ENCODE data around the gene SLC27A1.

SLC27A1 gene

DNA sequence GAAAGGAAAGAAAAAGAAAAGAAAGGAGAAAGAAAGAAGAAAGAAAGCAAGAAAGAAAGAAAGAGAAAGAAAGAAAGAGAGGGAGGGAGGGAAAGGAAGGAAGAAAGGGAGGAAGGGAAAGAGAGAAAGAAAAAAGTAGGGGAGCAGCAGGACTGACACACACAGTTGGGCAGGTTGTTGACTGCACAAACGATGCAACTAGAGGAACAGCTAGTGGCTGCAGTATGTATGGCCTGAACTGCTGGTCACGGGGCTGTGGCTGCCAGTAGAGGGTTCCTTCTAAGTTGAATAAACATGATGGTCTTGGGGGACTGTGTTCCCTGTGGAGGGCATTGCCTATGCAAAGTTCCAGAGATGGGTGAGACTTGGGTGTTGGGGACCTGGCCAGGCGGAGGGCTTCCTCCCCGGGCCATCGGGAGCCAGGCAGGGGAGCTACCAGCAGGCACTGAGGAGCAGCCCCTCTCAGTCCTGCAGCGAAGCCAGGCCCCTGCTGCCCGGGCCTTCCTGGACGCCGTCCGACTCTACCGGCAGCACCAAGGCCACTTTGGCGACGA is 68.4 kb downstream of the SLC27A1 start (continued):
- TF ChIP-seq, protein P1, sequence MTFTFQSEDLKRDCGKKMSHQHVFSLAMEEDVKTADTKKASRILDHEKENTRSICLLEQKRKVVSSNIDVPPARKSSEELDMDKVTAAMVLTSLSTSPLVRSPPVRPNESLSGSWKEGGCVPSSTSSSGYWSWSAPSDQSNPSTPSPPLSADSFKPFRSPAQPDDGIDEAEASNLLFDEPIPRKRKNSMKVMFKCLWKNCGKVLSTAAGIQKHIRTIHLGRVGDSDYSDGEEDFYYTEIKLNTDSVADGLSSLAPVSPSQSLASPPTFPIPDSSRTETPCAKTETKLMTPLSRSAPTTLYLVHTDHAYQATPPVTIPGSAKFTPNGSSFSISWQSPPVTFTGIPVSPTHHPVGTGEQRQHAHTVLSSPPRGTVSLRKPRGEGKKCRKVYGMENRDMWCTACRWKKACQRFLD (tag by site-specific recombination; IDR thresholded peaks at IDR 0.05): no peak
- TF ChIP-seq ZNF660 (tag by site-specific recombination; IDR thresholded peaks at IDR 0.05): no peak
- TF ChIP-seq ZNF23 (tag by site-specific recombination; IDR thresholded peaks at IDR 0.05; ENCODE audit: borderline replicate concordance): no peak
- TF ChIP-seq ZNF48 (tag by site-specific recombination; IDR thresholded peaks at IDR 0.05): no peak
- TF ChIP-seq ZNF157 (tag by site-specific recombination; IDR thresholded peaks at IDR 0.05): no peak
- no peak for TF ChIP-seq ZNF146 (tag by site-specific recombination; IDR thresholded peaks at IDR 0.05)
- TF ChIP-seq ZNF426 (tag by site-specific recombination; IDR thresholded peaks at IDR 0.05): no peak
- peak; percentile 48; the same call in 1 of the 2 replicates for TF ChIP-seq SP7 (tag by site-specific recombination; IDR thresholded peaks at IDR 0.05)
- no peak for TF ChIP-seq ZNF670 (tag by site-specific recombination; IDR thresholded peaks at IDR 0.05; ENCODE audit: low read depth)
- TF ChIP-seq, protein P2, sequence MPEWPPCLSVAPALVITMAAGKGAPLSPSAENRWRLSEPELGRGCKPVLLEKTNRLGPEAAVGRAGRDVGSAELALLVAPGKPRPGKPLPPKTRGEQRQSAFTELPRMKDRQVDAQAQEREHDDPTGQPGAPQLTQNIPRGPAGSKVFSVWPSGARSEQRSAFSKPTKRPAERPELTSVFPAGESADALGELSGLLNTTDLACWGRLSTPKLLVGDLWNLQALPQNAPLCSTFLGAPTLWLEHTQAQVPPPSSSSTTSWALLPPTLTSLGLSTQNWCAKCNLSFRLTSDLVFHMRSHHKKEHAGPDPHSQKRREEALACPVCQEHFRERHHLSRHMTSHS (tag by site-specific recombination; IDR thresholded peaks at IDR 0.05): no peak
- TF ChIP-seq ZNF561 (tag by site-specific recombination; IDR thresholded peaks at IDR 0.05; ENCODE audit: borderline replicate concordance): no peak
- no peak for TF ChIP-seq ZSCAN16 (tag by site-specific recombination; IDR thresholded peaks at IDR 0.05)
- TF ChIP-seq IKZF3 (tag by site-specific recombination; IDR thresholded peaks at IDR 0.05): no peak
- TF ChIP-seq TCF7L2 (IDR thresholded peaks at IDR 0.05; ENCODE audit: borderline replicate concordance, low read depth, low read length): no peak
- TF ChIP-seq, protein P3, sequence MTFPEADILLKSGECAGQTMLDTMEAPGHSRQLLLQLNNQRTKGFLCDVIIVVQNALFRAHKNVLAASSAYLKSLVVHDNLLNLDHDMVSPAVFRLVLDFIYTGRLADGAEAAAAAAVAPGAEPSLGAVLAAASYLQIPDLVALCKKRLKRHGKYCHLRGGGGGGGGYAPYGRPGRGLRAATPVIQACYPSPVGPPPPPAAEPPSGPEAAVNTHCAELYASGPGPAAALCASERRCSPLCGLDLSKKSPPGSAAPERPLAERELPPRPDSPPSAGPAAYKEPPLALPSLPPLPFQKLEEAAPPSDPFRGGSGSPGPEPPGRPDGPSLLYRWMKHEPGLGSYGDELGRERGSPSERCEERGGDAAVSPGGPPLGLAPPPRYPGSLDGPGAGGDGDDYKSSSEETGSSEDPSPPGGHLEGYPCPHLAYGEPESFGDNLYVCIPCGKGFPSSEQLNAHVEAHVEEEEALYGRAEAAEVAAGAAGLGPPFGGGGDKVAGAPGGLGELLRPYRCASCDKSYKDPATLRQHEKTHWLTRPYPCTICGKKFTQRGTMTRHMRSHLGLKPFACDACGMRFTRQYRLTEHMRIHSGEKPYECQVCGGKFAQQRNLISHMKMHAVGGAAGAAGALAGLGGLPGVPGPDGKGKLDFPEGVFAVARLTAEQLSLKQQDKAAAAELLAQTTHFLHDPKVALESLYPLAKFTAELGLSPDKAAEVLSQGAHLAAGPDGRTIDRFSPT (tag by site-specific recombination; IDR thresholded peaks at IDR 0.05): no peak
- no peak for TF ChIP-seq ZNF202 (tag by site-specific recombination; IDR thresholded peaks at IDR 0.05; ENCODE audit: borderline replicate concordance)
- 0 out of 2 replicates have a peak, but pooled peaks have one; percentile 59 for TF ChIP-seq ZNF311 (tag by site-specific recombination; IDR thresholded peaks at IDR 0.05; ENCODE audit: borderline replicate concordance)
- no peak for TF ChIP-seq KLF9 (tag by site-specific recombination; IDR thresholded peaks at IDR 0.05; ENCODE audit: low read depth)
- no peak for TF ChIP-seq SP2 (tag by site-specific recombination; IDR thresholded peaks at IDR 0.05)
- no peak; the same call in none of the 2 replicates for TF ChIP-seq ZBTB7A (tag by site-specific recombination; IDR thresholded peaks at IDR 0.05; ENCODE audit: low read depth)
- TF ChIP-seq ZNF610 (tag by site-specific recombination; IDR thresholded peaks at IDR 0.05; ENCODE audit: borderline replicate concordance): no peak
- TF ChIP-seq ZNF366 (tag by site-specific recombination; conservative IDR thresholded peaks at IDR 0.05): peak; percentile 97
- no peak for TF ChIP-seq ZBTB21 (tag by site-specific recombination; IDR thresholded peaks at IDR 0.05)
- TF ChIP-seq ZNF138 (tag by site-specific recombination; IDR thresholded peaks at IDR 0.05; ENCODE audit: borderline replicate concordance): no peak
- TF ChIP-seq ZNF140 (tag by site-specific recombination; IDR thresholded peaks at IDR 0.05): no peak
- TF ChIP-seq ZSCAN30 (tag by site-specific recombination; IDR thresholded peaks at IDR 0.05): peak; percentile 43; the same call in 1 of the 2 replicates
- no peak for TF ChIP-seq ZNF184 (tag by site-specific recombination; IDR thresholded peaks at IDR 0.05)
- TF ChIP-seq ZSCAN23 (tag by site-specific recombination; IDR thresholded peaks at IDR 0.05): 0 out of 2 replicates have a peak, but pooled peaks have one; percentile 43
- TF ChIP-seq ZNF677 (tag by site-specific recombination; IDR thresholded peaks at IDR 0.05): no peak
- no peak for TF ChIP-seq ZNF37A (tag by site-specific recombination; IDR thresholded peaks at IDR 0.05)
- TF ChIP-seq PRDM1 (tag by site-specific recombination; IDR thresholded peaks at IDR 0.05): peak; percentile 98
- TF ChIP-seq ZNF585B (tag by site-specific recombination; IDR thresholded peaks at IDR 0.05): no peak
- TF ChIP-seq ZNF350 (tag by site-specific recombination; IDR thresholded peaks at IDR 0.05): no peak
- no peak for TF ChIP-seq ZNF792 (tag by site-specific recombination; IDR thresholded peaks at IDR 0.05)
- no peak for TF ChIP-seq ZFP37 (tag by site-specific recombination; IDR thresholded peaks at IDR 0.05)
- TF ChIP-seq, protein P4, sequence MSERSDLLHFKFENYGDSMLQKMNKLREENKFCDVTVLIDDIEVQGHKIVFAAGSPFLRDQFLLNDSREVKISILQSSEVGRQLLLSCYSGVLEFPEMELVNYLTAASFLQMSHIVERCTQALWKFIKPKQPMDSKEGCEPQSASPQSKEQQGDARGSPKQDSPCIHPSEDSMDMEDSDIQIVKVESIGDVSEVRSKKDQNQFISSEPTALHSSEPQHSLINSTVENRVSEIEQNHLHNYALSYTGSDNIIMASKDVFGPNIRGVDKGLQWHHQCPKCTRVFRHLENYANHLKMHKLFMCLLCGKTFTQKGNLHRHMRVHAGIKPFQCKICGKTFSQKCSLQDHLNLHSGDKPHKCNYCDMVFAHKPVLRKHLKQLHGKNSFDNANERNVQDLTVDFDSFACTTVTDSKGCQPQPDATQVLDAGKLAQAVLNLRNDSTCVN (tag by site-specific recombination; optimal IDR thresholded peaks at IDR 0.05): no peak
- TF ChIP-seq ZBTB48 (tag by site-specific recombination; IDR thresholded peaks at IDR 0.05): no peak
- no peak; the same call in 1 of the 2 replicates for TF ChIP-seq WT1 (tag by site-specific recombination; IDR thresholded peaks at IDR 0.05)
- TF ChIP-seq ZNF76 (tag by site-specific recombination; IDR thresholded peaks at IDR 0.05; ENCODE audit: borderline replicate concordance, low read depth): no peak; the same call in 1 of the 2 replicates
